ENCODE results near the gene LAIR2. TPM values are rescaled to one million over a fixed set of nuclear protein-coding genes. Genes with fewer than 3 reads are reported as not detected.

The LAIR2 gene
- total and polyA plus RNA-seq, 9 donors, result not detected

DNA sequence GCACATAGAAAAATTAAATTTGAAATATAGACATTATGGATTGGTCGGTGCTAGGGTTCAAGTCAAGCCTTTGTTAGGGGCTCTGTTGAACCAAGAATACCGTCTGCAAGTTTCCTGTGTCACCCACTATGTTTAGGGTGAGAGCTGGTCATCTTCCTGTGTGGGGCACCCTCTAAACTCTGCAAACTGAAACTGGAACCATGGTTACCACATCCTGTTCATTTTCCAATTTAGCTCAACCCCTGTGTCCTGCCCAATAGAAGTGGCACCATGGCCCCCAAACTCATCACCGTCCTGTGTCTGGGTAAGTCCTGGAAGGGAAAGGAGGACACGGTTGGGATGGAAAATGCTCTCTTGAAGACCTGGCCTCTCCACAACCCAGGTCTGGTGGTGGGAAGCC lies 29.9 kb downstream of the LAIR2 start:
- Histone ChIP-seq H3K4me1 (ENCODE audit: insufficient read depth) (no peaks in the 10 kb centered on the region), H3K4me3 (no peak overlapping the region), H3K36me3 (no peaks in the 10 kb centered on the region), H3K9me3 (no peaks in the 10 kb centered on the region), H3K27ac (no peak overlapping the region), H3K27me3 (no peaks in the 10 kb centered on the region)
- WGBS, 3 donors, result 69 to 82% (median 70%) methylated on average over 4 of the region's 4 CpGs
- no peak for DNase-seq
- TF ChIP-seq, protein P1, sequence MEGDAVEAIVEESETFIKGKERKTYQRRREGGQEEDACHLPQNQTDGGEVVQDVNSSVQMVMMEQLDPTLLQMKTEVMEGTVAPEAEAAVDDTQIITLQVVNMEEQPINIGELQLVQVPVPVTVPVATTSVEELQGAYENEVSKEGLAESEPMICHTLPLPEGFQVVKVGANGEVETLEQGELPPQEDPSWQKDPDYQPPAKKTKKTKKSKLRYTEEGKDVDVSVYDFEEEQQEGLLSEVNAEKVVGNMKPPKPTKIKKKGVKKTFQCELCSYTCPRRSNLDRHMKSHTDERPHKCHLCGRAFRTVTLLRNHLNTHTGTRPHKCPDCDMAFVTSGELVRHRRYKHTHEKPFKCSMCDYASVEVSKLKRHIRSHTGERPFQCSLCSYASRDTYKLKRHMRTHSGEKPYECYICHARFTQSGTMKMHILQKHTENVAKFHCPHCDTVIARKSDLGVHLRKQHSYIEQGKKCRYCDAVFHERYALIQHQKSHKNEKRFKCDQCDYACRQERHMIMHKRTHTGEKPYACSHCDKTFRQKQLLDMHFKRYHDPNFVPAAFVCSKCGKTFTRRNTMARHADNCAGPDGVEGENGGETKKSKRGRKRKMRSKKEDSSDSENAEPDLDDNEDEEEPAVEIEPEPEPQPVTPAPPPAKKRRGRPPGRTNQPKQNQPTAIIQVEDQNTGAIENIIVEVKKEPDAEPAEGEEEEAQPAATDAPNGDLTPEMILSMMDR (IDR thresholded peaks at IDR 0.05), result no peak
- no peak for TF ChIP-seq EP300 (IDR thresholded peaks at IDR 0.05)
- no peak for TF ChIP-seq POLR2A (IDR thresholded peaks at IDR 0.05)
- intact Hi-C loops (cut with DNase I), result no loop called here

DNA sequence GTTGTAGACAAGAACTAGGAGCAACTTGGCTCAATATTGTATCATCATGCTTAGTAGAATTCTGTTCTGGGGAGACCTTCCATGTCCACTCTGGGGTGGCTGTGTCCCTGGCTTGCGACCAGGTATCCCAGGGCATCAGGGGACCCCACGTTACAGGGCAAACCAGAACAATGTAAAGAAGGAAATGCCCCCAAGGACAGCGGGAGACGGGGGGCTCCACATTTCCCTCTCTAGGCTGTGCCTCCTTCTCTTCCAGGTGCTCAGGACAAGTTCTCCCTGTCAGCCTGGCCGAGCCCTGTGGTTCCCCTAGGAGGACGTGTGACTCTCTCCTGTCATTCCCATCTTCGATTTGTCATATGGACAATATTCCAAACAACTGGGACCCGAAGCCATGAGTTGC lies 30.8 kb downstream of the LAIR2 start:
- 73 to 78% (median 74%) methylated on average over 8 of the region's 8 CpGs for WGBS, 3 donors
- DNase-seq, result no peak
- Histone ChIP-seq H3K4me1 (ENCODE audit: insufficient read depth) (no peaks in the 10 kb centered on the region), H3K4me3 (no peak overlapping the region), H3K27ac (no peak overlapping the region), H3K27me3 (no peaks in the 10 kb centered on the region), H3K9me3 (no peaks in the 10 kb centered on the region), H3K36me3 (no peaks in the 10 kb centered on the region)
- intact Hi-C loops (cut with DNase I), result no loop called here
- TF ChIP-seq EP300 (IDR thresholded peaks at IDR 0.05), result no peak
- TF ChIP-seq, protein P1 (IDR thresholded peaks at IDR 0.05), result no peak
- no peak for TF ChIP-seq POLR2A (IDR thresholded peaks at IDR 0.05)

DNA sequence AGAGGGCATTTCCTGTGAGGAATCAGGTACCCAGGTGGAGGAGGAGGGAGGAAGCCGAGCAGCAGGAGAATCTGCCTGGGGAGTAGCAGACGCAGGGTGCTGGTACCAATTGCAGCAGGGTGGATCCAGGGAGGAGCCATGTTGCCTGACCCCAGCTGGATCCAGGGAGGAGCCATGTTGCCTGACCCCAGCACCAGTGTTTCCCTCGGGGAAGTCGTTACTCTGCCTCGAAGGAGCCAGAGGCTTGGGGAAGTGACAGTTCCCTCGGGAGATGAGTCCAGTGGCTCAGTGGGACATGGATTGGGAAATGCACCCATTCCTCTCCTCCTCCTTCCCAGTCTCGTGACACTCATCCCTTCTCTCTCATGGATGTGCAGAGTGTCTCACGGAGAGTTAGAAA lies 31.5 kb downstream of the LAIR2 start:
- WGBS, 3 donors, result 60 to 69% (median 60%) methylated on average over 8 of the region's 8 CpGs
- H3K36me3 ChIP-seq, result no peaks in the 10 kb centered on the region
- H3K27ac ChIP-seq, result no peak overlapping the region
- H3K4me1 ChIP-seq (ENCODE audit: insufficient read depth), result no peaks in the 10 kb centered on the region
- DNase-seq, result no peak
- no peaks in the 10 kb centered on the region for H3K27me3 ChIP-seq
- TF ChIP-seq, protein P1 (IDR thresholded peaks at IDR 0.05), result no peak
- no peak for TF ChIP-seq EP300 (IDR thresholded peaks at IDR 0.05)
- TF ChIP-seq POLR2A (IDR thresholded peaks at IDR 0.05), result no peak
- intact Hi-C loops (cut with DNase I), result no loop called here
- no peak overlapping the region for H3K4me3 ChIP-seq
- H3K9me3 ChIP-seq, result no peaks in the 10 kb centered on the region

DNA sequence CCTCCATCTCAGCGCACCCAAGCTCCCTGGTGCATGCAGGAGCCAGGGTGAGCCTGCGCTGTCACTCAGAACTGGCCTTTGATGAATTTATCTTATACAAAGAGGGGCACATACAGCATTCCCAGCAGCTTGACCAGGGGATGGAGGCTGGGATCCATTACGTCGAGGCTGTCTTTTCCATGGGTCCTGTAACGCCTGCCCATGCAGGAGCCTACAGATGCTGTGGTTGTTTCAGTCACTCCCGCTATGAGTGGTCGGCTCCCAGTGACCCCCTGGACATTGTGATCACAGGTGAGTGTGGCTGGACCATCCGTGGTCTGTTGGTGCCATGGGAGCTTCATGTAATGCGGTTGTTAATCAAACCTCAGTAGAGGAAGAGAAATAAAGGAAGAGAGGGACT lies 33.0 kb downstream of the LAIR2 start:
- H3K27me3 ChIP-seq, result no peaks in the 10 kb centered on the region
- H3K4me3 ChIP-seq, result no peak overlapping the region
- H3K9me3 ChIP-seq, result no peaks in the 10 kb centered on the region
- TF ChIP-seq EP300 (IDR thresholded peaks at IDR 0.05) (no peak), POLR2A (IDR thresholded peaks at IDR 0.05) (no peak)
- TF ChIP-seq, protein P1 (IDR thresholded peaks at IDR 0.05), result no peak
- H3K27ac ChIP-seq, result no peak overlapping the region
- no peaks in the 10 kb centered on the region for H3K36me3 ChIP-seq
- DNase-seq, result no peak
- 81 to 92% (median 86%) methylated on average over 9 of the region's 9 CpGs for WGBS, 3 donors
- H3K4me1 ChIP-seq (ENCODE audit: insufficient read depth), result no peaks in the 10 kb centered on the region
- intact Hi-C loops (cut with DNase I), result no loop called here

DNA sequence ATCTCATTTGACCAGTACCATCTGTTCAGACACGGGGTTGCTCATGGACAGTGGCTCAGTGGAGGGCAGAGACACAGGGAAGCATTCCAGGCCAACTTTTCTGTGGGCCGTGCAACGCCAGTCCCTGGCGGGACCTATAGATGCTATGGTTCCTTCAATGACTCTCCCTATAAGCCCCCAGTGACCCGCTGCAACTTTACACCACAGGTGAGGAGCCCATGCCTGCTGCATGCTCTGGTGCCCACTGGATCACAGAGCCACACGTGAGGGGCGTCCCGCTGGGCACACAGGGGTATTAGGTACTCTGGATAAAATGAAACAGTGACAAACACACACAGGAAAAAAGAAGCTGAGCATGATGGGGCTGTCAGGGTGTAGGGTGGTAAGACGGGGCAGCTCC lies 34.3 kb downstream of the LAIR2 start:
- Histone ChIP-seq H3K4me1 (ENCODE audit: insufficient read depth) (no peaks in the 10 kb centered on the region), H3K4me3 (no peak overlapping the region), H3K27ac (no peak overlapping the region), H3K27me3 (no peaks in the 10 kb centered on the region), H3K36me3 (no peaks in the 10 kb centered on the region), H3K9me3 (no peaks in the 10 kb centered on the region)
- WGBS, 3 donors, result 77 to 83% (median 79%) methylated on average over 9 of the region's 9 CpGs
- TF ChIP-seq, protein P1 (IDR thresholded peaks at IDR 0.05), result no peak
- TF ChIP-seq POLR2A (IDR thresholded peaks at IDR 0.05) (no peak), EP300 (IDR thresholded peaks at IDR 0.05) (no peak)
- intact Hi-C loops (cut with DNase I), result no loop called here
- no peak for DNase-seq
